ENCODE results near the gene KCTD15. TPM values are rescaled to one million over a fixed set of nuclear protein-coding genes. Genes with fewer than 3 reads are reported as not detected.

Gene KCTD15
- total and polyA plus RNA-seq, 2 of the 4 experiments (the other 2 are of a cell fraction) = 16.3 to 19.6 TPM

DNA sequence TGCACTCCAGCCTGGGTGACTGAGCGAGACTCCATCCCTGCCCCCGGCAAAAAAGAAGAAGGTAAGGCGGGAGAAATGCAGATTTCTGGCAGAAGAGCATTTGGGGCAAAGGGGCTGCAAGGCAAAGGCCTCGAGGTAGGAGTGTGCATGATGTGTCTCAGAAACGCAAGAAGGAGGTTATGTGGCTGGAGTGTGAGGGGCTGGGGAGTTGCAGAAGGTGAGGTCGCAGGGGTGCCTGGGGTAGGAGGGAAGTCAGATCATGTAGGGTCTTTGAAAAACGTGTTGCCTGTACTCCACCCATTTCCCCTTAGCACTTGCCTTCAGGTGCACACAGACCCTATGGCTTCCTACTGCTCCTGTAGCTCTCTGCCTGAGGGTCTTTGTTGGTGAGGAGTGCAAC is 29.9 kb downstream of the KCTD15 start:
- no TSS peak for BruUV-seq (replicated peaks)
- no peaks in the 10 kb centered on the region for H3K27me3 ChIP-seq (ENCODE audit: control insufficient read depth, insufficient read depth, low read length)
- H3K9me3 ChIP-seq (ENCODE audit: control insufficient read depth, insufficient read depth, low read length) = no peaks in the 10 kb centered on the region
- H4K20me1 ChIP-seq (ENCODE audit: insufficient read depth, low read length) = no peaks in the 10 kb centered on the region
- in situ Hi-C loops (cut with MboI; ENCODE audit: low sequenced_read_pairs) (no loop called here), dilution Hi-C loops (cut with HindIII; ENCODE audit: low sequenced_read_pairs, unreplicated experiment) (no loop called here), intact Hi-C loops (cut with micrococcal nuclease) (no loop called here)
- WGBS, 2 experiments (ENCODE audit: extremely low coverage in 2 of 2, insufficient read length in 1 of 2) = 55% methylated on average over 2 of the region's 7 CpGs; no CpG with 5 or more reads in 1 of the 2 experiments
- no peaks in the 10 kb centered on the region for H3K79me1 ChIP-seq (ENCODE audit: low read depth in 1 of 2, low read length in 2 of 2)
- ChIA-PET CTCF (no interaction called here), POLR2A (ENCODE audit: unreplicated experiment) (no interaction called here)
- H3K36me3 ChIP-seq (ENCODE audit: control insufficient read depth, insufficient read depth, low read length) = no peaks in the 10 kb centered on the region
- no peak overlapping the region for H2BK15ac ChIP-seq (ENCODE audit: low read depth, low read length)
- no peak overlapping the region for H2AK5ac ChIP-seq (ENCODE audit: low read depth, low read length)
- no peaks in the 10 kb centered on the region for H3K9me1 ChIP-seq (ENCODE audit: insufficient read depth, low read length)
- no peak overlapping the region for H3K23ac ChIP-seq (ENCODE audit: low read depth, low read length)
- H2AFZ ChIP-seq (replicated peaks; ENCODE audit: low read length, poor library complexity) = no peak overlapping the region
- no peak overlapping the region for H3K56ac ChIP-seq (ENCODE audit: extremely low read depth, insufficient read depth, low read length)
- no peak overlapping the region for H3K9ac ChIP-seq (ENCODE audit: low read depth, low read length)
- DNase-seq (no peak), ATAC-seq (ENCODE audit: low read depth) (no peak)
- no peak overlapping the region for H4K5ac ChIP-seq (ENCODE audit: low read depth, low read length)
- no peak overlapping the region for H3K4me2 ChIP-seq (ENCODE audit: low read depth, low read length)
- no peak overlapping the region for H3K27ac ChIP-seq (ENCODE audit: insufficient read depth, low read length)
- no peak overlapping the region for H3K4me3 ChIP-seq (ENCODE audit: insufficient read depth, low read depth, low read length)
- H3K14ac ChIP-seq (replicated peaks; ENCODE audit: low read depth, low read length) = no peak overlapping the region
- H4K91ac ChIP-seq (ENCODE audit: insufficient read depth, low read depth, low read length) = no peak overlapping the region
- H3K18ac ChIP-seq (ENCODE audit: low read depth, low read length) = no peak overlapping the region
- H2BK20ac ChIP-seq (ENCODE audit: low read depth, low read length) = no peak overlapping the region
- no peak overlapping the region for H3K4ac ChIP-seq (ENCODE audit: low read depth, low read length)
- H2AK9ac ChIP-seq (replicated peaks; ENCODE audit: low read depth, low read length, poor library complexity) = no peak overlapping the region
- H4K8ac ChIP-seq (ENCODE audit: low read depth in 2 of 2, low read length in 2 of 2) = no peak overlapping the region
- H2BK5ac ChIP-seq (ENCODE audit: low read depth, low read length, poor library complexity, severe bottlenecking) = no peak overlapping the region
- H2BK120ac ChIP-seq (ENCODE audit: low read depth, low read length) = no peak overlapping the region
- no peaks in the 10 kb centered on the region for H3K4me1 ChIP-seq (ENCODE audit: control insufficient read depth, insufficient read depth, low read length)
- TF ChIP-seq, protein P1, sequence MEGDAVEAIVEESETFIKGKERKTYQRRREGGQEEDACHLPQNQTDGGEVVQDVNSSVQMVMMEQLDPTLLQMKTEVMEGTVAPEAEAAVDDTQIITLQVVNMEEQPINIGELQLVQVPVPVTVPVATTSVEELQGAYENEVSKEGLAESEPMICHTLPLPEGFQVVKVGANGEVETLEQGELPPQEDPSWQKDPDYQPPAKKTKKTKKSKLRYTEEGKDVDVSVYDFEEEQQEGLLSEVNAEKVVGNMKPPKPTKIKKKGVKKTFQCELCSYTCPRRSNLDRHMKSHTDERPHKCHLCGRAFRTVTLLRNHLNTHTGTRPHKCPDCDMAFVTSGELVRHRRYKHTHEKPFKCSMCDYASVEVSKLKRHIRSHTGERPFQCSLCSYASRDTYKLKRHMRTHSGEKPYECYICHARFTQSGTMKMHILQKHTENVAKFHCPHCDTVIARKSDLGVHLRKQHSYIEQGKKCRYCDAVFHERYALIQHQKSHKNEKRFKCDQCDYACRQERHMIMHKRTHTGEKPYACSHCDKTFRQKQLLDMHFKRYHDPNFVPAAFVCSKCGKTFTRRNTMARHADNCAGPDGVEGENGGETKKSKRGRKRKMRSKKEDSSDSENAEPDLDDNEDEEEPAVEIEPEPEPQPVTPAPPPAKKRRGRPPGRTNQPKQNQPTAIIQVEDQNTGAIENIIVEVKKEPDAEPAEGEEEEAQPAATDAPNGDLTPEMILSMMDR (conservative IDR thresholded peaks at IDR 0.05; ENCODE audit: low read depth, low read length) = no peak
- TF ChIP-seq RAD21 (IDR thresholded peaks at IDR 0.05; ENCODE audit: low read length) = no peak
- TF ChIP-seq RFX5 (IDR thresholded peaks at IDR 0.05; ENCODE audit: low read depth, low read length) = no peak
- TF ChIP-seq SMC3 (IDR thresholded peaks at IDR 0.05; ENCODE audit: low read depth, low read length) = no peak
- TF ChIP-seq BHLHE40 (IDR thresholded peaks at IDR 0.05; ENCODE audit: low read depth, low read length) = no peak
- no peak for TF ChIP-seq RCOR1 (IDR thresholded peaks at IDR 0.05; ENCODE audit: insufficient replicate concordance, low read length)
- TF ChIP-seq, protein P2, sequence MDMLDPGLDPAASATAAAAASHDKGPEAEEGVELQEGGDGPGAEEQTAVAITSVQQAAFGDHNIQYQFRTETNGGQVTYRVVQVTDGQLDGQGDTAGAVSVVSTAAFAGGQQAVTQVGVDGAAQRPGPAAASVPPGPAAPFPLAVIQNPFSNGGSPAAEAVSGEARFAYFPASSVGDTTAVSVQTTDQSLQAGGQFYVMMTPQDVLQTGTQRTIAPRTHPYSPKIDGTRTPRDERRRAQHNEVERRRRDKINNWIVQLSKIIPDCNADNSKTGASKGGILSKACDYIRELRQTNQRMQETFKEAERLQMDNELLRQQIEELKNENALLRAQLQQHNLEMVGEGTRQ (IDR thresholded peaks at IDR 0.05; ENCODE audit: low read depth, low read length) = no peak
- TF ChIP-seq NFE2L2 (IDR thresholded peaks at IDR 0.05; ENCODE audit: low read depth, low read length) = no peak
- no peak for TF ChIP-seq FOS (IDR thresholded peaks at IDR 0.05; ENCODE audit: low read depth, low read length)
- TF ChIP-seq, protein P3, sequence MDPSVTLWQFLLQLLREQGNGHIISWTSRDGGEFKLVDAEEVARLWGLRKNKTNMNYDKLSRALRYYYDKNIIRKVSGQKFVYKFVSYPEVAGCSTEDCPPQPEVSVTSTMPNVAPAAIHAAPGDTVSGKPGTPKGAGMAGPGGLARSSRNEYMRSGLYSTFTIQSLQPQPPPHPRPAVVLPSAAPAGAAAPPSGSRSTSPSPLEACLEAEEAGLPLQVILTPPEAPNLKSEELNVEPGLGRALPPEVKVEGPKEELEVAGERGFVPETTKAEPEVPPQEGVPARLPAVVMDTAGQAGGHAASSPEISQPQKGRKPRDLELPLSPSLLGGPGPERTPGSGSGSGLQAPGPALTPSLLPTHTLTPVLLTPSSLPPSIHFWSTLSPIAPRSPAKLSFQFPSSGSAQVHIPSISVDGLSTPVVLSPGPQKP (IDR thresholded peaks at IDR 0.05; ENCODE audit: borderline replicate concordance, low read depth, low read length) = no peak
- TF ChIP-seq CEBPB (IDR thresholded peaks at IDR 0.05; ENCODE audit: low read depth, low read length) = no peak
- no peak for TF ChIP-seq MAZ (IDR thresholded peaks at IDR 0.05; ENCODE audit: borderline replicate concordance, low read depth, low read length)

All from IMR-90 (cell line).